B cell (primary cell): Measurements from ENCODE around the gene KCNC2. TPM values are rescaled to one million over a fixed set of nuclear protein-coding genes. Genes with fewer than 3 reads are reported as not detected.

Experiments
- ATAC-seq: fragments of 200-7000 bp; cut with Tn5 transposase; one replicate; pipeline ENCODE4 v1.10.0; 2021; ENCODE audit warnings: low read depth, mild to moderate bottlenecking, moderate number of reproducible peaks, moderate library complexity
- CTCF ChIA-PET: fragments of 350-600 bp; sonication (Branson Sonifier 250); formaldehyde crosslinking; loops from one replicate; lab custom pipeline; 2021; ENCODE audit warnings: antibody characterized with exemption, inconsistent platforms; lab: Charles Lee
- POLR2A ChIA-PET: fragments of 350-600 bp; sonication (Branson Sonifier 250); formaldehyde crosslinking; loops from one replicate; lab custom pipeline; 2021; ENCODE audit warnings: antibody characterized with exemption; lab: Charles Lee
- DNase-seq: peaks from one replicate; pipeline ENCODE4 v3.0.0; 2013
- H2AFZ ChIP-seq: 2 replicates; pipeline ENCODE4 v1.6.1; 2012; ENCODE audit warnings: mild to moderate bottlenecking, low read depth, low read length; ENCODE audit not compliant: insufficient read depth, poor library complexity, severe bottlenecking
- H3K27ac ChIP-seq, 2 donors: 1 replicate in 1 of 2; 2 replicates in 1 of 2; pipeline ENCODE4 v1.5.1; 2012 to 2013; ENCODE audit warnings: low read length in 2 of 2, mild to moderate bottlenecking in 2 of 2, moderate library complexity in 1 of 2
- H3K27me3 ChIP-seq, 4 experiments: fragments of 200-600 bp in 1 of 4; sonication (generic) in 1 of 4; replicated peaks in 1 of 4; 1 replicate in 2 of 4; 2 replicates in 2 of 4; pipeline versions ENCODE4 v1.6.1 to v1.7.0; 2013 to 2016; ENCODE audit warnings: low read length in 3 of 4, mild to moderate bottlenecking in 2 of 4, mixed read lengths in 1 of 4, moderate library complexity in 1 of 4; ENCODE audit not compliant: insufficient read depth in 4 of 4, control insufficient read depth in 3 of 4; ENCODE audit errors: control extremely low read depth in 1 of 4
- H3K36me3 ChIP-seq, 2 experiments: replicated peaks in 1 of 2; 1 replicate in 1 of 2; 2 replicates in 1 of 2; pipeline versions ENCODE4 v1.6.1 to v1.7.1; 2013; ENCODE audit warnings: low read length in 1 of 2; ENCODE audit not compliant: insufficient read depth in 2 of 2, control insufficient read depth in 1 of 2; ENCODE audit errors: control extremely low read depth in 1 of 2, extremely low read depth in 1 of 2
- H3K4me1 ChIP-seq, 2 donors: fragments of 200-600 bp in 1 of 2; sonication (generic) in 1 of 2; 1 replicate in 1 of 2; 2 replicates in 1 of 2; pipeline versions ENCODE4 v1.5.1 to v1.6.1; 2013 to 2017; ENCODE audit warnings: low read length in 2 of 2; ENCODE audit not compliant: control insufficient read depth in 2 of 2, insufficient read depth in 2 of 2
- H3K4me2 ChIP-seq: replicated peaks from 2 replicates; pipeline ENCODE3; 2012; ENCODE audit warnings: mild to moderate bottlenecking, low read depth, low read length; ENCODE audit not compliant: poor library complexity, severe bottlenecking
- H3K4me3 ChIP-seq, 5 experiments: fragments of 200-600 bp in 1 of 5; sonication (generic) in 1 of 5; 1 replicate in 3 of 5; 2 replicates in 2 of 5; pipeline versions ENCODE4 v1.5.1 to v1.7.0; 2011 to 2016; ENCODE audit warnings: low read length in 4 of 5, mild to moderate bottlenecking in 4 of 5, low read depth in 2 of 5, control low read depth in 1 of 5, moderate library complexity in 1 of 5; ENCODE audit not compliant: insufficient read depth in 1 of 5; ENCODE audit errors: control extremely low read depth in 1 of 5, extremely low read depth in 1 of 5
- H3K79me2 ChIP-seq: fragments of 200-600 bp; sonication (generic); one replicate; pipeline ENCODE4 v1.6.0; 2016; ENCODE audit warnings: low read length; ENCODE audit not compliant: control insufficient read depth, insufficient read depth
- H3K9ac ChIP-seq: fragments of 200-600 bp; sonication (generic); 2 replicates; pipeline ENCODE4 v1.6.1; 2017; ENCODE audit warnings: mild to moderate bottlenecking, low read length, moderate library complexity
- H3K9me3 ChIP-seq, 3 donors: one replicate each; pipeline versions ENCODE4 v1.6.1 to v1.7.1; 2013; ENCODE audit warnings: low read length in 2 of 3; ENCODE audit not compliant: control insufficient read depth in 2 of 3, insufficient read depth in 1 of 3; ENCODE audit errors: control extremely low read depth in 1 of 3
- H4K20me1 ChIP-seq: 2 replicates; pipeline ENCODE4 v1.6.0; 2012; ENCODE audit warnings: mild to moderate bottlenecking, low read length; ENCODE audit not compliant: insufficient read depth, control insufficient read depth, poor library complexity, severe bottlenecking
- H3K27ac Mint-ChIP-seq: one replicate; pipeline ENCODE4 v1.8.0; 2021; ENCODE audit warnings: mixed read lengths
- H3K27me3 Mint-ChIP-seq: one replicate; pipeline ENCODE4 v1.8.0; 2021; ENCODE audit warnings: mixed read lengths
- H3K4me1 Mint-ChIP-seq: one replicate; pipeline ENCODE4 v1.8.0; 2021; ENCODE audit warnings: mixed read lengths
- H3K4me3 Mint-ChIP-seq: one replicate; pipeline ENCODE4 v1.8.0; 2021; ENCODE audit warnings: mixed read lengths
- H3K9me3 Mint-ChIP-seq: one replicate; pipeline ENCODE4 v1.8.0; 2022; ENCODE audit warnings: mixed read lengths; ENCODE audit not compliant: insufficient read depth
- CTCF ChIP-seq: fragments of 200-600 bp; IDR thresholded peaks from one replicate; pipeline ENCODE4 v1.8.0; 2022; ENCODE audit warnings: antibody characterized with exemption, mild to moderate bottlenecking
- EZH2 ChIP-seq: IDR thresholded peaks from 2 replicates; pipeline ENCODE4 v1.6.1; 2012; ENCODE audit warnings: borderline replicate concordance, low read depth, mild to moderate bottlenecking, moderate library complexity, low read length; ENCODE audit not compliant: insufficient read depth, poor library complexity, severe bottlenecking
- WGBS: methylation state at CpG from one replicate; pipeline ENCODE4 v1.1.5; 2013; ENCODE audit warnings: missing lambda C conversion rate; ENCODE audit not compliant: insufficient coverage; 5-methylcytosine and 5-hydroxymethylcytosine counted together
- intact Hi-C: fragments of 100-400 bp; cut with micrococcal nuclease; formaldehyde crosslinking; loops from one replicate; pipeline ENCODE4 v1.10.0; 2022
- polyA plus RNA-seq: library from polyadenylated mRNA; depleted of rRNA; stranded (reverse); fragments of >200 nt; gene quantifications from 2 replicates; pipeline ENCODE4 v1.2.3, GENCODE V29; 2012
- total RNA-seq, 2 donors: library from RNA; stranded (reverse); fragments of 120-200 nt in 1 of 2; gene quantifications; 1 replicate in 1 of 2; 2 replicates in 1 of 2; pipeline versions ENCODE4 v1.2.3 to v1.2.4, GENCODE V29; 2013 to 2022

The KCNC2 gene
- total and polyA plus RNA-seq, 2 donors (not counting 1 experiment from before 2014, with no cell fraction given) = not detected

GRCh38 chr12:75020068-75020557, 189.5 kb downstream of the KCNC2 start:
- peaks cover 17% of the 10 kb centered on the region for H3K9me3 Mint-ChIP-seq
- Histone ChIP-seq H3K4me1 (no peaks in the 10 kb centered on the region), H3K36me3 (no peaks in the 10 kb centered on the region), H3K9ac (no peak overlapping the region), H3K4me3 (no peak overlapping the region), H3K27me3 (no peaks in the 10 kb centered on the region), H4K20me1 (no peaks in the 10 kb centered on the region), H2AFZ (no peak overlapping the region), H3K79me2 (no peaks in the 10 kb centered on the region), H3K4me2 (no peak overlapping the region), H3K9me3 (peaks cover 5 to 34% (median 13%) of the 10 kb centered on the region in 3 donors), H3K27ac (no peak overlapping the region)
- H3K4me1 Mint-ChIP-seq = no peaks in the 10 kb centered on the region
- peak; percentile 2 for DNase-seq
- H3K27me3 Mint-ChIP-seq = no peaks in the 10 kb centered on the region
- 72% methylated on average over 7 of the region's 9 CpGs for WGBS
- no peak overlapping the region for H3K4me3 Mint-ChIP-seq
- ChIA-PET POLR2A (no interaction called here), CTCF (no interaction called here)
- no peak for TF ChIP-seq EZH2
- no peak for TF ChIP-seq CTCF
- intact Hi-C loops = no loop called here
- H3K27ac Mint-ChIP-seq = no peak overlapping the region
- no peak for ATAC-seq

GRCh38 chr12:75011120-75011519, 198.5 kb downstream of the KCNC2 start:
- TF ChIP-seq EZH2 (no peak), CTCF (no peak)
- no peaks in the 10 kb centered on the region for H3K27me3 Mint-ChIP-seq
- no peak overlapping the region for H3K27ac Mint-ChIP-seq
- Histone ChIP-seq H3K4me1 (no peaks in the 10 kb centered on the region), H3K4me3 (no peak overlapping the region), H3K27ac (no peak overlapping the region), H3K36me3 (no peaks in the 10 kb centered on the region), H3K9me3 (peaks cover 0 to 1% (median 0%) of the 10 kb centered on the region in 3 donors), H3K4me2 (no peak overlapping the region), H3K9ac (no peak overlapping the region), H2AFZ (no peak overlapping the region), H3K27me3 (no peaks in the 10 kb centered on the region), H3K79me2 (no peaks in the 10 kb centered on the region), H4K20me1 (no peaks in the 10 kb centered on the region)
- intact Hi-C loops = no loop called here
- no peak overlapping the region for H3K4me3 Mint-ChIP-seq
- DNase-seq (no peak), ATAC-seq (no peak)
- peaks cover 5% of the 10 kb centered on the region for H3K9me3 Mint-ChIP-seq
- H3K4me1 Mint-ChIP-seq = no peaks in the 10 kb centered on the region
- WGBS = no CpG with 5 or more reads among the region's 4 CpGs
- POLR2A ChIA-PET = no interaction called here
- CTCF ChIA-PET = no interaction called here
